GM13976 (cell line): ENCODE results near the gene SLK.

ENCODE experiments used
- DNase-seq: peaks from one replicate; pipeline ENCODE4 v3.0.0; 2012; ENCODE audit warnings: low spot score
- in situ Hi-C: fragments of 300-500 bp; cut with MboI; formaldehyde crosslinking; loops from one replicate; pipeline ENCODE4 v1.12.0; 2022; ENCODE audit warnings: low sequenced_read_pairs, mixed read lengths, inconsistent platforms; ENCODE audit not compliant: unreplicated experiment
- TF ChIP-seq, protein P1 (sequence below): IDR thresholded peaks from 2 replicates; pipeline ENCODE4 v1.5.1; 2012; ENCODE audit warnings: borderline replicate concordance, mild to moderate bottlenecking; ENCODE audit not compliant: insufficient read depth; ENCODE audit errors: extremely low read depth, missing control alignments, control extremely low read depth

The SLK gene

GRCh38 chr10:103936022-103936421, 30.9 kb upstream of the SLK start:
- no peak for DNase-seq
- in situ Hi-C loops, result no loop called here
- TF ChIP-seq, protein P1, sequence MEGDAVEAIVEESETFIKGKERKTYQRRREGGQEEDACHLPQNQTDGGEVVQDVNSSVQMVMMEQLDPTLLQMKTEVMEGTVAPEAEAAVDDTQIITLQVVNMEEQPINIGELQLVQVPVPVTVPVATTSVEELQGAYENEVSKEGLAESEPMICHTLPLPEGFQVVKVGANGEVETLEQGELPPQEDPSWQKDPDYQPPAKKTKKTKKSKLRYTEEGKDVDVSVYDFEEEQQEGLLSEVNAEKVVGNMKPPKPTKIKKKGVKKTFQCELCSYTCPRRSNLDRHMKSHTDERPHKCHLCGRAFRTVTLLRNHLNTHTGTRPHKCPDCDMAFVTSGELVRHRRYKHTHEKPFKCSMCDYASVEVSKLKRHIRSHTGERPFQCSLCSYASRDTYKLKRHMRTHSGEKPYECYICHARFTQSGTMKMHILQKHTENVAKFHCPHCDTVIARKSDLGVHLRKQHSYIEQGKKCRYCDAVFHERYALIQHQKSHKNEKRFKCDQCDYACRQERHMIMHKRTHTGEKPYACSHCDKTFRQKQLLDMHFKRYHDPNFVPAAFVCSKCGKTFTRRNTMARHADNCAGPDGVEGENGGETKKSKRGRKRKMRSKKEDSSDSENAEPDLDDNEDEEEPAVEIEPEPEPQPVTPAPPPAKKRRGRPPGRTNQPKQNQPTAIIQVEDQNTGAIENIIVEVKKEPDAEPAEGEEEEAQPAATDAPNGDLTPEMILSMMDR, result no peak

DNA sequence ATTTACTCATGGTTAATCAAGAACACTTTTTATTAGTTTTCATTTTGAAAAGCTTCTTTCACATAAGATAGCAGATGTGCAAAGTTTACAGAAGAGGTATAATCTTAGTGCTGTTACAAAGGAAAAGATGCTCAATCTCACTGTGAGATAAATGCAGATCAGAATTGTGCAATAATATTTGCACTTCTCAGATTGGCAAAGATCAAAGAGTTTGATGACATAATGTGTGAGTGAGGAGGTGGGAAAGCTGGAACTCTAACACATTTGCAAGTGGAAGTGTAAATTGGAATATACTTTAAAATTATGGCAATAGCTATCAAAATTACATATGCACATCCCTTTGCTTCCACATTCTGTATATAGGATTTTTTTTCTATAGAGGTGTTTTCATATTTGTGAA, 27.4 kb upstream of the SLK start:
- no peak for DNase-seq
- in situ Hi-C loops, result no loop called here
- TF ChIP-seq, protein P1, result no peak

GRCh38 chr10:103941801-103942200, 25.1 kb upstream of the SLK start:
- no peak for DNase-seq
- in situ Hi-C loops, result no loop called here
- TF ChIP-seq, protein P1, result no peak

DNA sequence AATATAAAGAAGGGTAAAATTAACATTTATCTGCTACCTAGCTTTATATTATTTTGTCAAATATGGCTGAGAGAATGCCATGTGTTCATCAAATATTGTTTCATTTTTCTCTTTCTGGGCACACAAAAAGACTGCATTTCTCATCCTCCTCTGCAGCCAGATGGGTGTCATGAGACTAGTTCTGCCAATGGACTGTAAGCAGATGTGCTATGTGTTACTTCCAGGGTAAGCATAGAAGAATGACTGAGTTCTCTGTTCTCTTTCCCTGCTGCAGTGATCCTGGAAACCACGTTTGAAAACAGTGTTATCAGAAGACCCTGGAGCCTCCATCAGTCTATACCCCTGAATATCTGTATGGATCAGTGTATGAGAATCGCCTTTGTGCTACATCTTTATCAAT, 24.1 kb upstream of the SLK start:
- no peak for DNase-seq
- TF ChIP-seq, protein P1, result no peak
- in situ Hi-C loops, result no loop called here

GRCh38 chr10:103947799-103948516, 19.0 kb upstream of the SLK start:
- in situ Hi-C loops, result no loop called here
- no peak for DNase-seq
- TF ChIP-seq, protein P1, result no peak

- no peak for DNase-seq
- TF ChIP-seq, protein P1, result no peak
- in situ Hi-C loops, result no loop called here
These were observed 17.2 kb upstream of the SLK start for GRCh38 chr10:103949728-103950127.
